Vagina (tissue), 2 donors: ENCODE data around the gene ARHGAP18.

Experiments used
- CTCF ChIP-seq, 3 experiments: fragments of 450-650 bp in 2 of 3; fragments of 200-600 bp in 1 of 3; sonication (generic) in 1 of 3; IDR thresholded peaks; one replicate each; pipeline ENCODE4 v1.5.1; 2017 to 2019; ENCODE audit warnings: antibody characterized with exemption in 3 of 3, mild to moderate bottlenecking in 2 of 3, moderate library complexity in 2 of 3
- POLR2A ChIP-seq, 2 donors: fragments of 450-650 bp; IDR thresholded peaks; one replicate each; pipeline ENCODE4 v1.6.1; 2017; ENCODE audit warnings: antibody characterized with exemption in 2 of 2, mild to moderate bottlenecking in 2 of 2, moderate library complexity in 2 of 2

DNA sequence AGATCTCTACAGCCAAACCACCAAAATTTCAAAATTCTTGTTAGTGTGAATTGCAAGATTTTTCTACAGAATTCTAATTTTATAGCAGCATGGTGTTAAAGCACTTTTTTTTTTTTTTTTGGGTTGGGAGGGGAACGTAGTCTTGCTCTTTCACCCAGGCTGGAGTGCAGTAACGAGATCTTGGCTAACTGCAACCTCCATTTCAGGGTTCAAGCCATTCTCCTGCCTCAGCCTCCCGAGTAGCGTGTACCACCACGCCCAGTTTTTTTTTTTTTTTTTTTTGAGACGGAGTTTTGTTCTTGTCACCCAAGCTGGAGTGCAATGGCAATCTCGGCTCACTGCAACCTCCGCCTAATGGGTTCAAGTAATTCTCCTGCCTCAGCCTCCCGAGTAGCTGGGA is 11.5 kb downstream of the ARHGAP18 start:
- TF ChIP-seq CTCF (IDR thresholded peaks at IDR 0.05) (no peak), POLR2A (IDR thresholded peaks at IDR 0.05) (no peak)
